ENCODE results near the gene RBMXL2. TPM values are rescaled to one million over a fixed set of nuclear protein-coding genes. Genes with fewer than 3 reads are reported as not detected.

RBMXL2 gene
- total and polyA plus RNA-seq, 2 of the 4 experiments (the other 2 are of a cell fraction) = not detected

DNA sequence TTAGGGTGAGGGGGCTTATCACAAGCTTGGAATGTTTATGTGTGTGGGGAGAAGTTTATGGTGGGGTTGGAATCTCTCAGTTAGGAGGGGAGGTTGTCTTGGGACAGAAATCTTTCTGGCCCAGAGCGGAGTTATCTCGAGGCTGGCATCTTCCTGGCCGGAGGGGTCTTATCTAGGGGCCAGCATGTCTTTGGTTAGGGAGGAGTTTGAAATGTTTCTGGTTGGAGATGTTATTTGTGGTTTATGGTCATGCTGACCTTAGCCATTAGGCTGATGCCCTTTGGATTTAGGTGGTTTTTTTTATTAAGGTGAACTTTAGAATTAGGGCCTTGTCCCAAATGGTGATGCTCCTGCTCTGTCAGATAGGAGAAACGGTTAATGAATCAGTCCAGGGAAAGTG is 7.9 kb upstream of the RBMXL2 start:
- dilution Hi-C loops (cut with HindIII; ENCODE audit: low sequenced_read_pairs, unreplicated experiment) = no loop called here
- H2BK15ac ChIP-seq (ENCODE audit: low read depth, low read length) = no peak overlapping the region
- H2AFZ ChIP-seq (replicated peaks; ENCODE audit: low read length, poor library complexity) = no peak overlapping the region
- no CpG with 5 or more reads among the region's 4 CpGs for WGBS, 2 experiments (ENCODE audit: extremely low coverage in 2 of 2, insufficient read length in 1 of 2)
- no peak overlapping the region for H4K5ac ChIP-seq (ENCODE audit: low read depth, low read length)
- H3K4me3 ChIP-seq (ENCODE audit: insufficient read depth, low read depth, low read length) = no peak overlapping the region
- no peak overlapping the region for H2BK5ac ChIP-seq (ENCODE audit: low read depth, low read length, poor library complexity, severe bottlenecking)
- H2AK5ac ChIP-seq (ENCODE audit: low read depth, low read length) = no peak overlapping the region
- no peaks in the 10 kb centered on the region for H4K20me1 ChIP-seq (ENCODE audit: insufficient read depth, low read length)
- no peak for DNase-seq
- no peak overlapping the region for H3K56ac ChIP-seq (ENCODE audit: extremely low read depth, insufficient read depth, low read length)
- H3K79me1 ChIP-seq (ENCODE audit: low read depth in 1 of 2, low read length in 2 of 2) = no peaks in the 10 kb centered on the region
- H4K91ac ChIP-seq (ENCODE audit: insufficient read depth, low read depth, low read length) = no peak overlapping the region
- H3K23ac ChIP-seq (ENCODE audit: low read depth, low read length) = no peak overlapping the region
- H2BK20ac ChIP-seq (ENCODE audit: low read depth, low read length) = no peak overlapping the region
- H2BK120ac ChIP-seq (ENCODE audit: low read depth, low read length) = no peak overlapping the region
- no peaks in the 10 kb centered on the region for H3K36me3 ChIP-seq (ENCODE audit: control insufficient read depth, insufficient read depth, low read length)
- H3K18ac ChIP-seq (ENCODE audit: low read depth, low read length) = no peak overlapping the region
- ATAC-seq (ENCODE audit: low read depth) = no peak
- H4K8ac ChIP-seq (ENCODE audit: low read depth in 2 of 2, low read length in 2 of 2) = no peak overlapping the region
- no peak overlapping the region for H3K9ac ChIP-seq (ENCODE audit: low read depth, low read length)
- no peaks in the 10 kb centered on the region for H3K4me1 ChIP-seq (ENCODE audit: control insufficient read depth, insufficient read depth, low read length)
- TF ChIP-seq, protein P1, sequence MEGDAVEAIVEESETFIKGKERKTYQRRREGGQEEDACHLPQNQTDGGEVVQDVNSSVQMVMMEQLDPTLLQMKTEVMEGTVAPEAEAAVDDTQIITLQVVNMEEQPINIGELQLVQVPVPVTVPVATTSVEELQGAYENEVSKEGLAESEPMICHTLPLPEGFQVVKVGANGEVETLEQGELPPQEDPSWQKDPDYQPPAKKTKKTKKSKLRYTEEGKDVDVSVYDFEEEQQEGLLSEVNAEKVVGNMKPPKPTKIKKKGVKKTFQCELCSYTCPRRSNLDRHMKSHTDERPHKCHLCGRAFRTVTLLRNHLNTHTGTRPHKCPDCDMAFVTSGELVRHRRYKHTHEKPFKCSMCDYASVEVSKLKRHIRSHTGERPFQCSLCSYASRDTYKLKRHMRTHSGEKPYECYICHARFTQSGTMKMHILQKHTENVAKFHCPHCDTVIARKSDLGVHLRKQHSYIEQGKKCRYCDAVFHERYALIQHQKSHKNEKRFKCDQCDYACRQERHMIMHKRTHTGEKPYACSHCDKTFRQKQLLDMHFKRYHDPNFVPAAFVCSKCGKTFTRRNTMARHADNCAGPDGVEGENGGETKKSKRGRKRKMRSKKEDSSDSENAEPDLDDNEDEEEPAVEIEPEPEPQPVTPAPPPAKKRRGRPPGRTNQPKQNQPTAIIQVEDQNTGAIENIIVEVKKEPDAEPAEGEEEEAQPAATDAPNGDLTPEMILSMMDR (conservative IDR thresholded peaks at IDR 0.05; ENCODE audit: low read depth, low read length) = no peak
- TF ChIP-seq RFX5 (IDR thresholded peaks at IDR 0.05; ENCODE audit: low read depth, low read length) (no peak), CEBPB (IDR thresholded peaks at IDR 0.05; ENCODE audit: low read depth, low read length) (no peak), RCOR1 (IDR thresholded peaks at IDR 0.05; ENCODE audit: insufficient replicate concordance, low read length) (no peak), CHD1 (IDR thresholded peaks at IDR 0.05; ENCODE audit: low read depth, low read length) (no peak), MXI1 (IDR thresholded peaks at IDR 0.05; ENCODE audit: borderline replicate concordance, low read depth, low read length) (no peak), NFE2L2 (IDR thresholded peaks at IDR 0.05; ENCODE audit: low read depth, low read length) (no peak), MAFK (IDR thresholded peaks at IDR 0.05; ENCODE audit: low read depth, low read length) (no peak), RAD21 (IDR thresholded peaks at IDR 0.05; ENCODE audit: low read length) (no peak), POLR2A (IDR thresholded peaks at IDR 0.05; ENCODE audit: low read depth, low read length) (no peak)
- TF ChIP-seq, protein P2, sequence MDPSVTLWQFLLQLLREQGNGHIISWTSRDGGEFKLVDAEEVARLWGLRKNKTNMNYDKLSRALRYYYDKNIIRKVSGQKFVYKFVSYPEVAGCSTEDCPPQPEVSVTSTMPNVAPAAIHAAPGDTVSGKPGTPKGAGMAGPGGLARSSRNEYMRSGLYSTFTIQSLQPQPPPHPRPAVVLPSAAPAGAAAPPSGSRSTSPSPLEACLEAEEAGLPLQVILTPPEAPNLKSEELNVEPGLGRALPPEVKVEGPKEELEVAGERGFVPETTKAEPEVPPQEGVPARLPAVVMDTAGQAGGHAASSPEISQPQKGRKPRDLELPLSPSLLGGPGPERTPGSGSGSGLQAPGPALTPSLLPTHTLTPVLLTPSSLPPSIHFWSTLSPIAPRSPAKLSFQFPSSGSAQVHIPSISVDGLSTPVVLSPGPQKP (IDR thresholded peaks at IDR 0.05; ENCODE audit: borderline replicate concordance, low read depth, low read length) = no peak
- TF ChIP-seq, protein P3, sequence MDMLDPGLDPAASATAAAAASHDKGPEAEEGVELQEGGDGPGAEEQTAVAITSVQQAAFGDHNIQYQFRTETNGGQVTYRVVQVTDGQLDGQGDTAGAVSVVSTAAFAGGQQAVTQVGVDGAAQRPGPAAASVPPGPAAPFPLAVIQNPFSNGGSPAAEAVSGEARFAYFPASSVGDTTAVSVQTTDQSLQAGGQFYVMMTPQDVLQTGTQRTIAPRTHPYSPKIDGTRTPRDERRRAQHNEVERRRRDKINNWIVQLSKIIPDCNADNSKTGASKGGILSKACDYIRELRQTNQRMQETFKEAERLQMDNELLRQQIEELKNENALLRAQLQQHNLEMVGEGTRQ (IDR thresholded peaks at IDR 0.05; ENCODE audit: low read depth, low read length) = no peak
- in situ Hi-C loops (cut with MboI; ENCODE audit: low sequenced_read_pairs) = no loop called here
- CTCF ChIA-PET = no interaction called here
- no peaks in the 10 kb centered on the region for H3K9me3 ChIP-seq (ENCODE audit: control insufficient read depth, insufficient read depth, low read length)
- no peak overlapping the region for H3K14ac ChIP-seq (replicated peaks; ENCODE audit: low read depth, low read length)
- no peak overlapping the region for H3K4ac ChIP-seq (ENCODE audit: low read depth, low read length)
- H3K4me2 ChIP-seq (ENCODE audit: low read depth, low read length) = no peak overlapping the region
- H3K9me1 ChIP-seq (ENCODE audit: insufficient read depth, low read length) = no peaks in the 10 kb centered on the region
- H2AK9ac ChIP-seq (replicated peaks; ENCODE audit: low read depth, low read length, poor library complexity) = no peak overlapping the region
- POLR2A ChIA-PET (ENCODE audit: unreplicated experiment) = no interaction called here
- intact Hi-C loops (cut with micrococcal nuclease) = no loop called here
- H3K27me3 ChIP-seq (ENCODE audit: control insufficient read depth, insufficient read depth, low read length) = no peaks in the 10 kb centered on the region
- no TSS peak for BruUV-seq (replicated peaks)
- H3K27ac ChIP-seq (ENCODE audit: insufficient read depth, low read length) = no peak overlapping the region

All from IMR-90 (cell line).